ENCODE results near the gene ATPAF1.

ATPAF1 gene

GRCh38 chr1:46587069-46587468 lies 81.1 kb downstream of the ATPAF1 start:
- no peak for DNase-seq (ENCODE audit: low spot score)

- DNase-seq (ENCODE audit: low spot score): no peak
Observed at GRCh38 chr1:46585312-46585938, 82.7 kb downstream of the ATPAF1 start.

DNA sequence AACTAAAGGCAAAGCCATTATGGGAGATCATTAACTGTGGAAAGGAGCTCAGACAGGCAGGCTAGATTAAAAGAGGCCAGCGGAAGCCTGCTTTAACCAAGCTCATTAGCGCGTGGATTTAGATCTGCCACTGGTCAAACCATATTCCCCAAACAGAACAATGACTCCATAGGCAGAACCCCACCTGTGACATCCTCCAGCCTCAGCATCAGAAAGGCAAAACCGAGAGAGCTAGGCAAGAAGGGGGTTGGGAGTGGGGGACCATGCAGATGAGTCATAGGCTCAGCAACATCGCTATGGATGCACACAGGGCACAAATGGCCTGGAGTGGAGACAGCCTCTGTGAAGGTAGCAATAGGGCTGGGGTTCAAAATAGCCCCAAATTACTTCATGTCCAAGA lies 84.7 kb downstream of the ATPAF1 start:
- no peak for DNase-seq (ENCODE audit: low spot score)

DNA sequence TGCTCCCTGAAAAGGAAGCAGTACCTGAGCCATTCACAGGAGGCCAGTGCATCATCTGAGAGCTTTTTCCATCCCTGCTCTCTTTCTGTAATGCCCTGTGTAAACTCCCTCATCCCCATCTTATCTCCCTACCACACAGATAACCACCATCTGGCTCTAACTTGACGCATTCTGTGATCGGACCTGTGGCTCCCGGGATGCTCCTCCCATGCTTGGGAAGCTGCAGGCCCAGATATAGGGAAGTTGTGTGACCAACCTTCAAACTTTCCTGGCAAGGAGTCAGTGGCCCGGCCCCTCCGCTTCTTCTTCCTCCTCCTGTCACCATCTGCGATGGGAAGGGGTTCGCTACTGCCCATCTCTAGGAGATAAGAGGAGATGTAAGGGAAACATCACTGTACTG lies 85.2 kb downstream of the ATPAF1 start:
- DNase-seq (ENCODE audit: low spot score): no peak
